ENCODE measurements around the gene KRTAP1-3.
"Not testable (repeated sequence)": the region's sequence is repeated elsewhere in the genome, so short reads cannot be mapped to it uniquely, and the experiment has no call there.

GRCh38 chr17:41065016-41065689, 30.5 kb upstream of the KRTAP1-3 start:
- TF ChIP-seq CTCF, POLR2A (IDR thresholded peaks at IDR 0.05): not testable (repeated sequence)
